NOMO-1 treated with DMSO at 0.1 percent for 48 hours (cell line): ENCODE measurements around the gene LIPC.

ENCODE experiments used
- DNase-seq: peaks from one replicate; lab custom pipeline; 2025; ENCODE audit not compliant: unreplicated experiment; lab: John Stamatoyannopoulos, UW

Gene LIPC

GRCh38 chr15:58433597-58434333, 2.0 kb downstream of the LIPC start:
- DNase-seq = no peak

GRCh38 chr15:58434334-58434875, 2.6 kb downstream of the LIPC start:
- DNase-seq = no peak

- DNase-seq = no peak
Measured at GRCh38 chr15:58436552-58436951, 4.8 kb downstream of the LIPC start.

GRCh38 chr15:58437531-58438105, 5.8 kb downstream of the LIPC start:
- DNase-seq = no peak

- no peak for DNase-seq
Measured at GRCh38 chr15:58438111-58438510, 6.3 kb downstream of the LIPC start.

- peak; percentile 70 for DNase-seq
Measured at GRCh38 chr15:58438956-58439355, 7.2 kb downstream of the LIPC start.

GRCh38 chr15:58440158-58440910, 8.5 kb downstream of the LIPC start:
- no peak for DNase-seq

- DNase-seq = no peak
Measured at GRCh38 chr15:58440922-58441321, 9.1 kb downstream of the LIPC start.

- DNase-seq = no peak
Measured at GRCh38 chr15:58441376-58442070, 9.7 kb downstream of the LIPC start.

GRCh38 chr15:58442122-58442521, 10.3 kb downstream of the LIPC start:
- no peak for DNase-seq

- no peak for DNase-seq
Measured at GRCh38 chr15:58443308-58443707, 11.5 kb downstream of the LIPC start.

- DNase-seq = no peak
Measured at GRCh38 chr15:58444056-58444455, 12.3 kb downstream of the LIPC start.

GRCh38 chr15:58444658-58445332, 13.0 kb downstream of the LIPC start:
- DNase-seq = no peak

- DNase-seq = no peak
Measured at GRCh38 chr15:58445865-58446264, 14.1 kb downstream of the LIPC start.

- no peak for DNase-seq
Measured at GRCh38 chr15:58446521-58446920, 14.7 kb downstream of the LIPC start.

- peak; percentile 30 for DNase-seq
Measured at GRCh38 chr15:58447271-58448010, 15.7 kb downstream of the LIPC start.

GRCh38 chr15:58448331-58448730, 16.5 kb downstream of the LIPC start:
- DNase-seq = no peak

GRCh38 chr15:58448906-58449305, 17.1 kb downstream of the LIPC start:
- DNase-seq = no peak

GRCh38 chr15:58451826-58452225, 20.0 kb downstream of the LIPC start:
- no peak for DNase-seq

GRCh38 chr15:58452775-58453174, 21.0 kb downstream of the LIPC start:
- DNase-seq = no peak
